GM12865 (cell line): Measurements from ENCODE around the gene EHD3.

Experiments used
- DNase-seq: peaks from one replicate; pipeline ENCODE4 v3.0.0; 2010; ENCODE audit warnings: low read depth
- H3K4me3 ChIP-seq: 2 replicates; pipeline ENCODE4 v1.5.1; 2011; ENCODE audit warnings: mild to moderate bottlenecking, low read depth, low read length, control low read depth
- CTCF ChIP-seq: IDR thresholded peaks from 2 replicates; pipeline ENCODE4 v1.5.1; 2011; ENCODE audit warnings: low read length, control low read depth, low read depth, inconsistent platforms; ENCODE audit not compliant: insufficient read depth; ENCODE audit errors: missing control alignments

EHD3 gene

GRCh38 chr2:31192396-31192795 is 41.6 kb upstream of the EHD3 start:
- no peak for TF ChIP-seq CTCF
- no peak overlapping the region for H3K4me3 ChIP-seq
- DNase-seq: no peak

- no peak for TF ChIP-seq CTCF
- no peak for DNase-seq
- no peak overlapping the region for H3K4me3 ChIP-seq
Measured at GRCh38 chr2:31192851-31193392, 41.0 kb upstream of the EHD3 start.

GRCh38 chr2:31193806-31194205 is 40.1 kb upstream of the EHD3 start:
- DNase-seq: no peak
- no peak for TF ChIP-seq CTCF
- no peak overlapping the region for H3K4me3 ChIP-seq

GRCh38 chr2:31196622-31197021 is 37.3 kb upstream of the EHD3 start:
- no peak for TF ChIP-seq CTCF
- no peak overlapping the region for H3K4me3 ChIP-seq
- DNase-seq: no peak

- no peak overlapping the region for H3K4me3 ChIP-seq
- TF ChIP-seq CTCF: no peak
- no peak for DNase-seq
Measured at GRCh38 chr2:31197166-31197565, 36.8 kb upstream of the EHD3 start.

GRCh38 chr2:31197669-31198068 is 36.3 kb upstream of the EHD3 start:
- no peak for DNase-seq
- no peak for TF ChIP-seq CTCF
- no peak overlapping the region for H3K4me3 ChIP-seq

GRCh38 chr2:31199206-31199605 is 34.7 kb upstream of the EHD3 start:
- H3K4me3 ChIP-seq: no peak overlapping the region
- no peak for TF ChIP-seq CTCF
- no peak for DNase-seq
